H9 (cell line): ENCODE measurements around the gene ACTN1. TPM values are rescaled to one million over a fixed set of nuclear protein-coding genes. Genes with fewer than 3 reads are reported as not detected.

ENCODE experiments used
- DNase-seq: peaks from one replicate; pipeline ENCODE4 v3.0.0-alpha.2; 2017
- H2AFZ ChIP-seq: one replicate; pipeline ENCODE4 v1.6.1; 2013; ENCODE audit warnings: mild to moderate bottlenecking, low read length, control low read depth, moderate library complexity
- H2AK5ac ChIP-seq: 2 replicates; pipeline ENCODE4 v1.6.1; 2013; ENCODE audit warnings: low read length, control low read depth, mixed read lengths; ENCODE audit not compliant: insufficient read length
- H2BK120ac ChIP-seq: one replicate; pipeline ENCODE4 v1.6.1; 2013; ENCODE audit warnings: low read depth, mild to moderate bottlenecking, low read length, control low read depth, inconsistent platforms; ENCODE audit not compliant: poor library complexity, severe bottlenecking
- H2BK12ac ChIP-seq: 2 replicates; pipeline ENCODE4 v1.6.1; 2013; ENCODE audit warnings: low read length, control low read depth, mixed read lengths, low read depth; ENCODE audit not compliant: insufficient read length
- H2BK15ac ChIP-seq: 2 replicates; pipeline ENCODE4 v1.6.1; 2013; ENCODE audit warnings: low read depth, low read length, control low read depth
- H2BK20ac ChIP-seq: one replicate; pipeline ENCODE4 v1.6.1; 2013; ENCODE audit warnings: low read depth, mild to moderate bottlenecking, low read length, control low read depth, inconsistent platforms; ENCODE audit not compliant: poor library complexity, severe bottlenecking
- H2BK5ac ChIP-seq: 2 replicates; pipeline ENCODE4 v1.6.1; 2013; ENCODE audit warnings: low read length, control low read depth, mixed read lengths; ENCODE audit not compliant: insufficient read length
- H3K14ac ChIP-seq: 2 replicates; pipeline ENCODE4 v1.6.1; 2013; ENCODE audit warnings: low read length, control low read depth; ENCODE audit not compliant: insufficient read depth
- H3K18ac ChIP-seq: 2 replicates; pipeline ENCODE4 v1.6.1; 2013; ENCODE audit warnings: low read depth, mild to moderate bottlenecking, mixed read lengths, low read length, control low read depth; ENCODE audit not compliant: insufficient read length
- H3K23ac ChIP-seq: 2 replicates; pipeline ENCODE4 v1.6.1; 2013; ENCODE audit warnings: low read length, control low read depth, mixed read lengths, low read depth; ENCODE audit not compliant: insufficient read length
- H3K23me2 ChIP-seq: 2 replicates; pipeline ENCODE4 v1.6.1; 2013; ENCODE audit warnings: low read depth, mild to moderate bottlenecking, mixed read lengths, low read length, control low read depth; ENCODE audit not compliant: insufficient read length, poor library complexity, severe bottlenecking
- H3K27ac ChIP-seq: 2 replicates; pipeline ENCODE4 v1.5.1; 2013; ENCODE audit warnings: low read length, control low read depth, mixed read lengths, low read depth; ENCODE audit not compliant: insufficient read length
- H3K27me3 ChIP-seq: 2 replicates; pipeline ENCODE4 v1.6.1; 2013; ENCODE audit warnings: low read length, control low read depth, inconsistent platforms; ENCODE audit not compliant: insufficient read depth
- H3K4ac ChIP-seq: 2 replicates; pipeline ENCODE4 v1.6.1; 2013; ENCODE audit warnings: low read depth, mild to moderate bottlenecking, control low read depth, inconsistent platforms, low read length, moderate library complexity
- H3K4me1 ChIP-seq: 2 replicates; pipeline ENCODE4 v1.6.1; 2013; ENCODE audit warnings: low read length, control low read depth, inconsistent platforms; ENCODE audit not compliant: insufficient read depth
- H3K4me2 ChIP-seq: 2 replicates; pipeline ENCODE4 v1.6.1; 2013; ENCODE audit warnings: low read length, control low read depth, mixed read lengths; ENCODE audit not compliant: insufficient read length, insufficient read depth
- H3K56ac ChIP-seq: 2 replicates; pipeline ENCODE4 v1.6.1; 2013; ENCODE audit warnings: low read depth, mild to moderate bottlenecking, mixed read lengths, low read length, control low read depth; ENCODE audit not compliant: insufficient read length
- H3K79me1 ChIP-seq: 2 replicates; pipeline ENCODE4 v1.6.1; 2013; ENCODE audit warnings: low read depth, mild to moderate bottlenecking, moderate library complexity, low read length, control low read depth, inconsistent platforms; ENCODE audit not compliant: insufficient read depth, poor library complexity, severe bottlenecking
- H3K79me2 ChIP-seq: 2 replicates; pipeline ENCODE4 v1.6.1; 2013; ENCODE audit warnings: low read length, control low read depth, inconsistent platforms; ENCODE audit not compliant: insufficient read depth
- H3K9ac ChIP-seq: 2 replicates; pipeline ENCODE4 v1.6.1; 2013; ENCODE audit warnings: low read length, control low read depth, mixed read lengths; ENCODE audit not compliant: insufficient read length; ENCODE audit errors: extremely low read depth
- H3K9me3 ChIP-seq: one replicate; pipeline ENCODE4 v1.6.1; 2013; ENCODE audit warnings: low read depth, low read length, inconsistent platforms; ENCODE audit not compliant: control insufficient read depth
- H3T11ph ChIP-seq: one replicate; pipeline ENCODE4 v1.6.1; 2013; ENCODE audit warnings: mild to moderate bottlenecking, low read length, control low read depth, inconsistent platforms
- H4K20me1 ChIP-seq: one replicate; pipeline ENCODE4 v1.6.1; 2013; ENCODE audit not compliant: control insufficient read depth, insufficient read length, insufficient read depth
- H4K5ac ChIP-seq: 2 replicates; pipeline ENCODE4 v1.6.1; 2013; ENCODE audit warnings: low read depth, mild to moderate bottlenecking, mixed read lengths, low read length, control low read depth; ENCODE audit not compliant: insufficient read length
- H4K8ac ChIP-seq: replicated peaks from 2 replicates; pipeline ENCODE4 v1.6.1; 2013; ENCODE audit warnings: low read length, control low read depth, mixed read lengths, low read depth; ENCODE audit not compliant: insufficient read length
- H4K91ac ChIP-seq: 2 replicates; pipeline ENCODE4 v1.6.1; 2013; ENCODE audit warnings: low read depth, mild to moderate bottlenecking, moderate library complexity, mixed read lengths, low read length, control low read depth; ENCODE audit not compliant: insufficient read length
- H3K27ac Mint-ChIP-seq, 3 experiments: 2 replicates in 2 of 3; 3 replicates in 1 of 3; pipeline ENCODE4 v1.8.0; 2020 to 2021; ENCODE audit warnings: mixed read lengths in 3 of 3, mild to moderate bottlenecking in 1 of 3, moderate library complexity in 1 of 3
- H3K27me3 Mint-ChIP-seq: 2 replicates; pipeline ENCODE4 v1.8.0; 2021; ENCODE audit warnings: low read depth, mild to moderate bottlenecking, moderate library complexity, mixed read lengths
- H3K36me3 Mint-ChIP-seq, 3 experiments: 2 replicates in 2 of 3; 3 replicates in 1 of 3; pipeline ENCODE4 v1.8.0; 2020 to 2021; ENCODE audit warnings: low read depth in 3 of 3, mixed read lengths in 3 of 3; ENCODE audit not compliant: insufficient read depth in 1 of 3
- H3K4me1 Mint-ChIP-seq, 2 experiments: 2 replicates each; pipeline ENCODE4 v1.8.0; 2020; ENCODE audit warnings: mixed read lengths in 2 of 2
- H3K4me3 Mint-ChIP-seq, 2 experiments: 2 replicates in 1 of 2; 3 replicates in 1 of 2; pipeline ENCODE4 v1.8.0; 2020 to 2021; ENCODE audit warnings: mild to moderate bottlenecking in 2 of 2, mixed read lengths in 2 of 2, moderate library complexity in 1 of 2
- H3K9me3 Mint-ChIP-seq, 2 experiments: 2 replicates in 1 of 2; 3 replicates in 1 of 2; pipeline ENCODE4 v1.8.0; 2020; ENCODE audit warnings: mild to moderate bottlenecking in 2 of 2, mixed read lengths in 2 of 2, moderate library complexity in 1 of 2
- CTCF ChIP-seq: fragments of 200-600 bp; sonication (generic); conservative IDR thresholded peaks from 3 replicates; pipeline ENCODE4 v1.8.0; 2021; ENCODE audit warnings: antibody characterized with exemption, mild to moderate bottlenecking
- WGBS: extraction: QIAGEN DNeasy Blood & Tissue Kit; methylation state at CpG from one replicate; pipeline ENCODE4 v1.1.7; 2013; ENCODE audit warnings: missing lambda C conversion rate, low lambda C conversion rate, mixed read lengths; ENCODE audit not compliant: insufficient read length; ENCODE audit errors: extremely low coverage; 5-methylcytosine and 5-hydroxymethylcytosine counted together
- total RNA-seq: library from RNA; stranded (reverse); gene quantifications from 2 replicates; pipeline ENCODE4 v1.2.1, GENCODE V29; 2021

The ACTN1 gene
- total RNA-seq, 1 experiment from 2014 or later = 219 TPM

- no peak overlapping the region for H2BK12ac ChIP-seq
- no peak overlapping the region for H3K4me2 ChIP-seq
- no peak for TF ChIP-seq CTCF
- H3K79me2 ChIP-seq = no peaks in the 10 kb centered on the region
- H2BK20ac ChIP-seq = no peak overlapping the region
- Mint-ChIP-seq H3K27ac (no peak overlapping the region), H3K4me3 (no peak overlapping the region), H3K9me3 (no peaks in the 10 kb centered on the region), H3K36me3 (peaks cover 46 to 92% (median 88%) of the 10 kb centered on the region in 3 experiments), H3K4me1 (0 out of 4 replicates have a peak, but pooled peaks cover 0 to under 1% of the 10 kb centered on the region in 2 experiments), H3K27me3 (no peaks in the 10 kb centered on the region)
- H2BK5ac ChIP-seq = no peak overlapping the region
- no peak overlapping the region for H2AK5ac ChIP-seq
- H4K91ac ChIP-seq = no peak overlapping the region
- no peak overlapping the region for H4K8ac ChIP-seq
- H3K27ac ChIP-seq = no peak overlapping the region
- H3K4ac ChIP-seq = no peak overlapping the region
- H3K23me2 ChIP-seq = no peaks in the 10 kb centered on the region
- H3K4me1 ChIP-seq = no peaks in the 10 kb centered on the region
- no peak overlapping the region for H2BK15ac ChIP-seq
- no peak overlapping the region for H2BK120ac ChIP-seq
- H3K23ac ChIP-seq = no peak overlapping the region
- DNase-seq = no peak
- no peaks in the 10 kb centered on the region for H4K20me1 ChIP-seq
- no peaks in the 10 kb centered on the region for H3K9me3 ChIP-seq
- H3K27me3 ChIP-seq = no peaks in the 10 kb centered on the region
- H3K56ac ChIP-seq = no peak overlapping the region
- no peak overlapping the region for H3T11ph ChIP-seq
- H4K5ac ChIP-seq = no peak overlapping the region
- no peak overlapping the region for H3K9ac ChIP-seq
- no peak overlapping the region for H3K14ac ChIP-seq
- H2AFZ ChIP-seq = no peak overlapping the region
- H3K79me1 ChIP-seq = no peaks in the 10 kb centered on the region
- no CpG with 5 or more reads among the region's 5 CpGs for WGBS
- no peak overlapping the region for H3K18ac ChIP-seq
Measured at GRCh38 chr14:68906439-68906838, 72.7 kb downstream of the ACTN1 start.
